ENCODE measurements around the gene ADGRG3.

ADGRG3 gene

DNA sequence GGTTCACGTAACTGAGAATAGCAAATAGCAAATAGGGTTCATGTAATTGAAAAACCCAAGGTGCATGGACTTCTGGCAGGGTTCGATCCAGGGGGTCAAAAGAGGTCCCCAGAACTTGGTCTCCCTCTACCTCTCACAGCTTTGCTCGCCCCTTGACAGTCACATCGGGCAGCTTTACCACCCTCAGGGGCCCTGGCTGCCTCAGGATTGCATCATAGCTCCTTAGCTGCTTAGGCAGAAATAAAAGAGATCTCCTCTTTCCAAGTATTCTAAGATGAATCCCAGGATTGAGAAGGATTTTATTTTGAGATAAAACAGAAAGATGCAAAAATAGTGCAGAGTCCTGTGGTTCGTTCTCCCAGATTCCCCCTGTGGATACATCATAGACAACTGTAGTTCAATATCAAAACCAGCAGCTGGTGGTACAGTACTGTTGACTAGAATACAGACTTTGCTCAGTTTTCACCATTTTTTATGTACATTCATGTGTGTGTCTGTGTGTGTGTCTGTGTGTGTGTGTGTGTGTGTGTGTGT, 12.8 kb downstream of the ADGRG3 start:
- DNase-seq (ENCODE audit: low spot score): no peak
- no peak for TF ChIP-seq CTCF (IDR thresholded peaks at IDR 0.05; ENCODE audit: extremely low read depth, insufficient read depth, missing control alignments)
- in situ Hi-C loops (cut with MboI; ENCODE audit: low pct_unique_long_range_greater_than_20kb, low sequenced_read_pairs, unreplicated experiment): no loop called here

DNA sequence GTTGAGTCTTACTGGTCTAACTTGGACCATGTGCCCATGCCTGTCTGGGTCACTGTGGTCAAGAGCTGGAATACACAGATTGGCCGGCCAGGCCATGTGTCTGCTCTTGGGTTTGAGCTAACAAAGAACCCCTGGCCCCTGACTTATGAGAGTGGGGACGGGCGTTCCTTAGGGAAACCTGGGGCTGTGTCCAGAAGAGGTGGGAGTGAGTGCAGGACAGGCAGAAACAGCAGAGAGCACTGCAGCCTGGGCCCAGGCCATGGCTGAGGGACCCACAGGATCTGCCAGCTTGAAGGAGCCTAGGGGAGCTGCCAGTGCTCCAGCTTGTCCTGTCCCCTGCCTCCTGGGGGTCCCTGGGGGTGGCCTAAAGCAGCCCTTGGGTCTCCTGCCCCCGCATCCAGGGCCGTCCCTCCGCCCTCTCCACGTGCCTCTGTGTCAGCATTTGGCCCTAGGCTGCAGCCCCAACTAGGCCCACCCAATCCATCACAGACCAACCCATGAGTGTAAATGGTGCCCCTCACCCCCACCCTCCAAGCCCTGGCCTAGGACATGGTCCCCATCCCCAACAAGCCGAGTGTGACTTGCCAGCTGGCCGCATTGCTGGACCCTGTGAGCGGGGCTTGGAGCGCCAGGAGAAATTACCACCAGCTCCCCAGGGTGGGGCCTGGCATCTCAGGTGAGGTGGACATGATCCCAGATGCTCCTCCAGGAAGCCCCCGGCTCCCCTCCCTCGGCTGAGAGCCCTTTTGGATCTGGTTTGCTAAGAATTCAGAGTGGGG, 14.0 kb downstream of the ADGRG3 start:
- in situ Hi-C loops (cut with MboI; ENCODE audit: low pct_unique_long_range_greater_than_20kb, low sequenced_read_pairs, unreplicated experiment): no loop called here
- DNase-seq (ENCODE audit: low spot score): no peak
- no peak for TF ChIP-seq CTCF (IDR thresholded peaks at IDR 0.05; ENCODE audit: extremely low read depth, insufficient read depth, missing control alignments)

DNA sequence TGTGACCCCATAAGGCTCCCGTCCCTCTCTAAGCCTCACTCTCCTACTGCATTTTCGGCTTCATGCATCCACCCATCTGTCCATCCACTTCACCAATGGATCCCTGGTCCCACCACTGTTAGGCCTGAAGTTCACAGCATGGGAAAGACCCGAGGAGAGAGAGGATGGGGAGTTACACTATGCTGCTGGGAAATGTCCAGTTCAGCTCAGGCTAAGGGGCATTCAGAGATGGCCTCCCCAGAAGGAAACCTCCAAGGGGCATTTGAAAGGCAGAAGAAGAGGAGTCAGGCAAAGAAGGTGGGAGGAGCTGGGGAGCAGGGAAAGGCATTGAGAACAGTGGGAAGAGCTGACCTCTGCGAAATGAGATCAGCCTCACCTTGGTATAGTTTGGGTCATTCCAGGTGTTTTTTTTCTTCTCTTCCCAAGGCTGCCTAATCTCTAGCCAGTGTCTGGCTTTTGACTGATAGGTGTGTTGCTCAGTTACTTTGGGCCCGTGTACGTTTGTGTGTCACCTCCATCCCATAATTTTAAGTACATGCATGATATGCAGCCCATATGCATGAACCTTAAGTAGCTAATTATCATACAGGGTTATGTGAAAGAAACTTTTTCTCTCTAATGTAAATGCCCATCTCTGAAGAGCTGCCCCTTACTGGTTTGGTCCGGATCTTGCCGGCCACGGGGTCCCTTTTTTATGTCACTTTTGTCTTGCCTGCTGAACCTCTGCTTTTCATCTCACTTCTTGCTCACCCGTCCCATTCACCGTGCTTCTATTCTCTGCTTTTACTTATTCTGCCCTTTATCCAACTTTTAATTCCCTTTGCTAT, 14.9 kb downstream of the ADGRG3 start:
- no peak for DNase-seq (ENCODE audit: low spot score)
- TF ChIP-seq CTCF (IDR thresholded peaks at IDR 0.05; ENCODE audit: extremely low read depth, insufficient read depth, missing control alignments): no peak
- in situ Hi-C loops (cut with MboI; ENCODE audit: low pct_unique_long_range_greater_than_20kb, low sequenced_read_pairs, unreplicated experiment): no loop called here

- TF ChIP-seq CTCF (IDR thresholded peaks at IDR 0.05; ENCODE audit: extremely low read depth, insufficient read depth, missing control alignments): no peak
- DNase-seq (ENCODE audit: low spot score): no peak
- in situ Hi-C loops (cut with MboI; ENCODE audit: low pct_unique_long_range_greater_than_20kb, low sequenced_read_pairs, unreplicated experiment): no loop called here
These were observed 15.8 kb downstream of the ADGRG3 start for GRCh38 chr16:57683636-57684545.

DNA sequence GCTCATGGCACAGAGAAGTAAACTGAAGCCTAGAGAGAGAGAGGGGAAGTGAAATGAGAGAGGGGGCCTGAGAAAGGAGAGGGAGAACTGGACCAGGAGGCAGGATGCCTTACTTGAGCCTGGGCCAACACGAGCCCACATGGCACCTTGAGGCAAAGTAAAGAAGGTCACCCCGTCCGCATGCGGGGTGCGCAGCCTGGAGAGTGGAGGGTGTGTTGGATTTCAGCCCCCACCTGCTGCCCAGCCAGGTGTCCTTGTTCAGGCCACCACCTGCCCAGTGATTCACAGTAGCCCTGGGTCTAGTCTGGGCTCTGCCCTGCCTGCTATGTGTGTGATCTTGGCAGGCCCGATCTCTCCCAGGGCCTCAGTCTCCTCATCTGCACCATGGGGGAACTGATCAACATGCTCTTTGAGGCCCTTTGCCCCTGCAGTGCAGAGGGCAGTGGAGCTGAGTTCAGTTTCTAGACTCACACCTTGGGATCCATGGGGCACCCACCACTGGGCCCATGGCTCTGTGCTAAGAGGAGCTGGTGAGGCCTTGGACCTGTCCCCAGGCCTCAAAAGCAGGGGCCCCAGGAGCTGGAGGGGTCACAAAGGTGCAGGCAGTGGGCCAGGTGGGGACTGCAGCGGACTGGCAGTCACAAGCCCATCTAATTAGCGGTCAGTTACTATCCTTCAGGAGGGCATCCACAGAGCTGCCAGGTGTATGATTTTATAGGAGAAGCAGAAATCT, 16.7 kb downstream of the ADGRG3 start:
- TF ChIP-seq CTCF (IDR thresholded peaks at IDR 0.05; ENCODE audit: extremely low read depth, insufficient read depth, missing control alignments): no peak
- in situ Hi-C loops (cut with MboI; ENCODE audit: low pct_unique_long_range_greater_than_20kb, low sequenced_read_pairs, unreplicated experiment): no loop called here
- DNase-seq (ENCODE audit: low spot score): no peak
